SK-N-DZ (cell line): Measurements from ENCODE around the gene CNTNAP2.
A peak's percentile ranks its signal among the peaks of the same experiment; 100 is the strongest.
"Not testable (repeated sequence)": the region's sequence is repeated elsewhere in the genome, so short reads cannot be mapped to it uniquely, and the experiment has no call there.

Experiments
- DNase-seq: peaks from one replicate; pipeline ENCODE4 v3.0.0-alpha.2; 2015; ENCODE audit warnings: low spot score

CNTNAP2 gene

GRCh38 chr7:146876411-146876810 lies 759.8 kb downstream of the CNTNAP2 start:
- DNase-seq, result no peak

- DNase-seq, result no peak
Observed at GRCh38 chr7:146878901-146879300, 762.3 kb downstream of the CNTNAP2 start.

GRCh38 chr7:146885231-146885630 lies 768.6 kb downstream of the CNTNAP2 start:
- no peak for DNase-seq

- no peak for DNase-seq
Observed at GRCh38 chr7:146889806-146890555, 773.4 kb downstream of the CNTNAP2 start.

GRCh38 chr7:146892151-146892550 lies 775.5 kb downstream of the CNTNAP2 start:
- DNase-seq, result no peak

- no peak for DNase-seq
Observed at GRCh38 chr7:146894927-146895326, 778.3 kb downstream of the CNTNAP2 start.

- DNase-seq, result no peak
Observed at GRCh38 chr7:146902266-146902665, 785.7 kb downstream of the CNTNAP2 start.

GRCh38 chr7:146902728-146903127 lies 786.1 kb downstream of the CNTNAP2 start:
- no peak for DNase-seq

- not testable (repeated sequence) for DNase-seq
Observed at GRCh38 chr7:146905746-146906145, 789.1 kb downstream of the CNTNAP2 start.

GRCh38 chr7:146922782-146923181 lies 806.2 kb downstream of the CNTNAP2 start:
- DNase-seq, result no peak

GRCh38 chr7:146926841-146927240 lies 810.2 kb downstream of the CNTNAP2 start:
- DNase-seq, result no peak

- DNase-seq, result peak; percentile 9
Observed at GRCh38 chr7:146937836-146938235, 821.2 kb downstream of the CNTNAP2 start.

- peak; percentile 28 for DNase-seq
Observed at GRCh38 chr7:146943483-146943882, 826.9 kb downstream of the CNTNAP2 start.

- DNase-seq, result no peak
Observed at GRCh38 chr7:146948703-146949102, 832.1 kb downstream of the CNTNAP2 start.

GRCh38 chr7:146956321-146956720 lies 839.7 kb downstream of the CNTNAP2 start:
- DNase-seq, result no peak

GRCh38 chr7:146956853-146957252 lies 840.3 kb downstream of the CNTNAP2 start:
- DNase-seq, result no peak

- no peak for DNase-seq
Observed at GRCh38 chr7:146960773-146961391, 844.3 kb downstream of the CNTNAP2 start.

GRCh38 chr7:146961617-146962016 lies 845.0 kb downstream of the CNTNAP2 start:
- no peak for DNase-seq

- no peak for DNase-seq
Observed at GRCh38 chr7:146966274-146966673, 849.7 kb downstream of the CNTNAP2 start.

- no peak for DNase-seq
Observed at GRCh38 chr7:146982482-146982881, 865.9 kb downstream of the CNTNAP2 start.

- DNase-seq, result no peak
Observed at GRCh38 chr7:146991596-146991995, 875.0 kb downstream of the CNTNAP2 start.

GRCh38 chr7:146993764-146994163 lies 877.2 kb downstream of the CNTNAP2 start:
- DNase-seq, result no peak

- no peak for DNase-seq
Observed at GRCh38 chr7:147008530-147008929, 891.9 kb downstream of the CNTNAP2 start.
